ENCODE data around the gene TMUB2.
A peak's percentile ranks its signal among the peaks of the same experiment; 100 is the strongest.

The TMUB2 gene

GRCh38 chr17:44176671-44177501 is 9.9 kb upstream of the TMUB2 start:
- no peak for DNase-seq

- no peak for DNase-seq
These were observed 9.1 kb upstream of the TMUB2 start for GRCh38 chr17:44177640-44178039.

- DNase-seq, result no peak
These were observed 8.6 kb upstream of the TMUB2 start for GRCh38 chr17:44178133-44178532.

GRCh38 chr17:44183024-44183423 is 3.7 kb upstream of the TMUB2 start:
- no peak for DNase-seq

- no peak for DNase-seq
These were observed 2.5 kb upstream of the TMUB2 start for GRCh38 chr17:44184212-44184810.

GRCh38 chr17:44187131-44187899 is 543 bp downstream of the TMUB2 start:
- DNase-seq, result no peak

- DNase-seq, result no peak
These were observed 2.0 kb downstream of the TMUB2 start for GRCh38 chr17:44188576-44189403.

GRCh38 chr17:44190481-44190880 is 3.7 kb downstream of the TMUB2 start:
- no peak for DNase-seq

- no peak for DNase-seq
These were observed 4.6 kb downstream of the TMUB2 start for GRCh38 chr17:44191369-44191768.

GRCh38 chr17:44191941-44192496 is 5.2 kb downstream of the TMUB2 start:
- no peak for DNase-seq

GRCh38 chr17:44192750-44193149 is 6.0 kb downstream of the TMUB2 start:
- no peak for DNase-seq

GRCh38 chr17:44193326-44194084 is 6.7 kb downstream of the TMUB2 start:
- DNase-seq, result no peak

- DNase-seq, result no peak
These were observed 10.3 kb downstream of the TMUB2 start for GRCh38 chr17:44197107-44197506.

GRCh38 chr17:44197980-44198720 is 11.4 kb downstream of the TMUB2 start:
- DNase-seq, result no peak

GRCh38 chr17:44198721-44199552 is 12.2 kb downstream of the TMUB2 start:
- DNase-seq, result peak; percentile 53 to 60

- DNase-seq, result peak; percentile 94 to 96
These were observed 13.0 kb downstream of the TMUB2 start, which contains the start of gene ATXN7L3 for GRCh38 chr17:44199553-44200477. ATXN7L3 (minus strand) TSS chr17:44199884; CDS start chr17:44198070, 1,814 bp downstream.

- DNase-seq, result peak in 1 of 2 experiments; percentile 31
These were observed 13.8 kb downstream of the TMUB2 start for GRCh38 chr17:44200478-44201155.

- DNase-seq, result no peak
These were observed 16.0 kb downstream of the TMUB2 start for GRCh38 chr17:44202756-44203155.

Data from NCI-H1930 (cell line).